ENCODE results near the gene DNAAF1. TPM values are rescaled to one million over a fixed set of nuclear protein-coding genes. Genes with fewer than 3 reads are reported as not detected.

DNAAF1 gene
- polyA plus RNA-seq, result under 1 TPM; 0.20 to 0.39 TPM

- peaks cover 0 to 4% of the 10 kb centered on the region in 2 donors for H3K4me1 ChIP-seq (ENCODE audit: control insufficient read depth in 2 of 2, insufficient read depth in 2 of 2, low read length in 1 of 2)
- no peaks in the 10 kb centered on the region for H3K36me3 ChIP-seq (ENCODE audit: control insufficient read depth in 2 of 2, insufficient read depth in 2 of 2, low read length in 1 of 2)
- H3K4me3 ChIP-seq (ENCODE audit: low read depth in 1 of 2, low read length in 2 of 2), result peak within 1 kb of the TSS; percentile 79 to 91
- H3K27ac ChIP-seq (ENCODE audit: low read depth in 2 of 2, low read length in 1 of 2), result peak within 1 kb of the TSS; percentile 79 to 80
- 0 to 1% methylated on average over 74 to 89 of the region's 89 CpGs for WGBS, 2 donors
- no peaks in the 10 kb centered on the region for H3K9me3 ChIP-seq (ENCODE audit: control insufficient read depth in 2 of 2, insufficient read depth in 1 of 2, low read depth in 1 of 2, low read length in 1 of 2)
- no peaks in the 10 kb centered on the region for H3K27me3 ChIP-seq (ENCODE audit: control insufficient read depth in 1 of 2, insufficient read depth in 2 of 2, low read length in 2 of 2)
These were observed at the start of gene DNAAF1, which contains the start of gene HSDL1 for GRCh38 chr16:84144859-84145639. TSS of gene DNAAF1 (plus strand) at chr16:84145308. CDS start at chr16:84145441, 133 bp downstream. TSS of gene HSDL1 (minus strand) at chr16:84145177. CDS start at chr16:84131321, 13,856 bp downstream.

GRCh38 chr16:84095466-84095865, 49.6 kb upstream of the DNAAF1 start:
- Histone ChIP-seq H3K27ac (ENCODE audit: low read depth in 2 of 2, low read length in 1 of 2) (no peak overlapping the region), H3K4me1 (ENCODE audit: control insufficient read depth in 2 of 2, insufficient read depth in 2 of 2, low read length in 1 of 2) (peaks cover 0 to 4% of the 10 kb centered on the region in 2 donors), H3K4me3 (ENCODE audit: low read depth in 1 of 2, low read length in 2 of 2) (no peak overlapping the region), H3K36me3 (ENCODE audit: control insufficient read depth in 2 of 2, insufficient read depth in 2 of 2, low read length in 1 of 2) (peaks cover 9 to 21% of the 10 kb centered on the region in 2 donors), H3K27me3 (ENCODE audit: control insufficient read depth in 1 of 2, insufficient read depth in 2 of 2, low read length in 2 of 2) (no peaks in the 10 kb centered on the region), H3K9me3 (ENCODE audit: control insufficient read depth in 2 of 2, insufficient read depth in 1 of 2, low read depth in 1 of 2, low read length in 1 of 2) (no peaks in the 10 kb centered on the region)
- 89 to 92% methylated on average over 14 of the region's 14 CpGs for WGBS, 2 donors

GRCh38 chr16:84096447-84097005, 48.6 kb upstream of the DNAAF1 start:
- WGBS, 2 donors, result 56 to 60% methylated on average over 4 of the region's 4 CpGs
- Histone ChIP-seq H3K9me3 (ENCODE audit: control insufficient read depth in 2 of 2, insufficient read depth in 1 of 2, low read depth in 1 of 2, low read length in 1 of 2) (no peaks in the 10 kb centered on the region), H3K36me3 (ENCODE audit: control insufficient read depth in 2 of 2, insufficient read depth in 2 of 2, low read length in 1 of 2) (peaks cover 9 to 19% of the 10 kb centered on the region in 2 donors), H3K4me1 (ENCODE audit: control insufficient read depth in 2 of 2, insufficient read depth in 2 of 2, low read length in 1 of 2) (peaks cover 0 to 4% of the 10 kb centered on the region in 2 donors), H3K27ac (ENCODE audit: low read depth in 2 of 2, low read length in 1 of 2) (no peak overlapping the region), H3K27me3 (ENCODE audit: control insufficient read depth in 1 of 2, insufficient read depth in 2 of 2, low read length in 2 of 2) (no peaks in the 10 kb centered on the region), H3K4me3 (ENCODE audit: low read depth in 1 of 2, low read length in 2 of 2) (no peak overlapping the region)

GRCh38 chr16:84098939-84099338, 46.2 kb upstream of the DNAAF1 start:
- Histone ChIP-seq H3K36me3 (ENCODE audit: control insufficient read depth in 2 of 2, insufficient read depth in 2 of 2, low read length in 1 of 2) (peaks cover 0 to 8% of the 10 kb centered on the region in 2 donors), H3K27me3 (ENCODE audit: control insufficient read depth in 1 of 2, insufficient read depth in 2 of 2, low read length in 2 of 2) (no peaks in the 10 kb centered on the region), H3K4me1 (ENCODE audit: control insufficient read depth in 2 of 2, insufficient read depth in 2 of 2, low read length in 1 of 2) (peaks cover 0 to 4% of the 10 kb centered on the region in 2 donors), H3K9me3 (ENCODE audit: control insufficient read depth in 2 of 2, insufficient read depth in 1 of 2, low read depth in 1 of 2, low read length in 1 of 2) (no peaks in the 10 kb centered on the region), H3K4me3 (ENCODE audit: low read depth in 1 of 2, low read length in 2 of 2) (no peak overlapping the region), H3K27ac (ENCODE audit: low read depth in 2 of 2, low read length in 1 of 2) (no peak overlapping the region)
- 83 to 91% methylated on average over 7 of the region's 7 CpGs for WGBS, 2 donors

- 39 to 49% methylated on average over 5 of the region's 5 CpGs for WGBS, 2 donors
- Histone ChIP-seq H3K36me3 (ENCODE audit: control insufficient read depth in 2 of 2, insufficient read depth in 2 of 2, low read length in 1 of 2) (no peaks in the 10 kb centered on the region), H3K27me3 (ENCODE audit: control insufficient read depth in 1 of 2, insufficient read depth in 2 of 2, low read length in 2 of 2) (no peaks in the 10 kb centered on the region), H3K9me3 (ENCODE audit: control insufficient read depth in 2 of 2, insufficient read depth in 1 of 2, low read depth in 1 of 2, low read length in 1 of 2) (no peaks in the 10 kb centered on the region), H3K4me3 (ENCODE audit: low read depth in 1 of 2, low read length in 2 of 2) (no peak overlapping the region), H3K27ac (ENCODE audit: low read depth in 2 of 2, low read length in 1 of 2) (peak overlapping the region in 1 of 2 donors; percentile 45), H3K4me1 (ENCODE audit: control insufficient read depth in 2 of 2, insufficient read depth in 2 of 2, low read length in 1 of 2) (peaks cover 0 to 4% of the 10 kb centered on the region in 2 donors)
These were observed 41.4 kb upstream of the DNAAF1 start for GRCh38 chr16:84103678-84104077.

- peaks cover 0 to 2% of the 10 kb centered on the region in 2 donors for H3K36me3 ChIP-seq (ENCODE audit: control insufficient read depth in 2 of 2, insufficient read depth in 2 of 2, low read length in 1 of 2)
- peaks cover 0 to 4% of the 10 kb centered on the region in 2 donors for H3K4me1 ChIP-seq (ENCODE audit: control insufficient read depth in 2 of 2, insufficient read depth in 2 of 2, low read length in 1 of 2)
These were observed 40.9 kb upstream of the DNAAF1 start for GRCh38 chr16:84104231-84104630.

GRCh38 chr16:84105301-84105815, 39.8 kb upstream of the DNAAF1 start:
- Histone ChIP-seq H3K27me3 (ENCODE audit: control insufficient read depth in 1 of 2, insufficient read depth in 2 of 2, low read length in 2 of 2) (no peaks in the 10 kb centered on the region), H3K9me3 (ENCODE audit: control insufficient read depth in 2 of 2, insufficient read depth in 1 of 2, low read depth in 1 of 2, low read length in 1 of 2) (no peaks in the 10 kb centered on the region), H3K4me3 (ENCODE audit: low read depth in 1 of 2, low read length in 2 of 2) (no peak overlapping the region), H3K4me1 (ENCODE audit: control insufficient read depth in 2 of 2, insufficient read depth in 2 of 2, low read length in 1 of 2) (peaks cover 0 to 4% of the 10 kb centered on the region in 2 donors), H3K27ac (ENCODE audit: low read depth in 2 of 2, low read length in 1 of 2) (no peak overlapping the region), H3K36me3 (ENCODE audit: control insufficient read depth in 2 of 2, insufficient read depth in 2 of 2, low read length in 1 of 2) (peaks cover 0 to 2% of the 10 kb centered on the region in 2 donors)
- 83% methylated on average over 12 of the region's 12 CpGs for WGBS, 2 donors

More at GRCh38 chr16:84104231-84104630, 40.9 kb upstream of the DNAAF1 start:
- Histone ChIP-seq H3K4me3 (ENCODE audit: low read depth in 1 of 2, low read length in 2 of 2) (no peak overlapping the region), H3K9me3 (ENCODE audit: control insufficient read depth in 2 of 2, insufficient read depth in 1 of 2, low read depth in 1 of 2, low read length in 1 of 2) (no peaks in the 10 kb centered on the region), H3K27ac (ENCODE audit: low read depth in 2 of 2, low read length in 1 of 2) (no peak overlapping the region), H3K27me3 (ENCODE audit: control insufficient read depth in 1 of 2, insufficient read depth in 2 of 2, low read length in 2 of 2) (no peaks in the 10 kb centered on the region)
- 79 to 81% methylated on average over 3 of the region's 3 CpGs for WGBS, 2 donors

GRCh38 chr16:84105948-84106740, 39.0 kb upstream of the DNAAF1 start:
- Histone ChIP-seq H3K4me3 (ENCODE audit: low read depth in 1 of 2, low read length in 2 of 2) (no peak overlapping the region), H3K9me3 (ENCODE audit: control insufficient read depth in 2 of 2, insufficient read depth in 1 of 2, low read depth in 1 of 2, low read length in 1 of 2) (no peaks in the 10 kb centered on the region), H3K4me1 (ENCODE audit: control insufficient read depth in 2 of 2, insufficient read depth in 2 of 2, low read length in 1 of 2) (peaks cover 0 to 4% of the 10 kb centered on the region in 2 donors), H3K27ac (ENCODE audit: low read depth in 2 of 2, low read length in 1 of 2) (no peak overlapping the region), H3K27me3 (ENCODE audit: control insufficient read depth in 1 of 2, insufficient read depth in 2 of 2, low read length in 2 of 2) (no peaks in the 10 kb centered on the region), H3K36me3 (ENCODE audit: control insufficient read depth in 2 of 2, insufficient read depth in 2 of 2, low read length in 1 of 2) (peaks cover 0 to 2% of the 10 kb centered on the region in 2 donors)
- WGBS, 2 donors, result 83 to 89% methylated on average over 13 of the region's 13 CpGs

GRCh38 chr16:84107921-84108320, 37.2 kb upstream of the DNAAF1 start:
- H3K9me3 ChIP-seq (ENCODE audit: control insufficient read depth in 2 of 2, insufficient read depth in 1 of 2, low read depth in 1 of 2, low read length in 1 of 2), result no peaks in the 10 kb centered on the region
- no peak overlapping the region for H3K4me3 ChIP-seq (ENCODE audit: low read depth in 1 of 2, low read length in 2 of 2)
- H3K27me3 ChIP-seq (ENCODE audit: control insufficient read depth in 1 of 2, insufficient read depth in 2 of 2, low read length in 2 of 2), result no peaks in the 10 kb centered on the region
- WGBS, 2 donors, result 61 to 65% methylated on average over 2 of the region's 2 CpGs
- H3K4me1 ChIP-seq (ENCODE audit: control insufficient read depth in 2 of 2, insufficient read depth in 2 of 2, low read length in 1 of 2), result peaks cover 0 to 4% of the 10 kb centered on the region in 2 donors
- H3K36me3 ChIP-seq (ENCODE audit: control insufficient read depth in 2 of 2, insufficient read depth in 2 of 2, low read length in 1 of 2), result peaks cover 0 to 2% of the 10 kb centered on the region in 2 donors
- H3K27ac ChIP-seq (ENCODE audit: low read depth in 2 of 2, low read length in 1 of 2), result no peak overlapping the region

All from esophagus (tissue), 2 donors.